Neural progenitor cell (in vitro differentiated cells): ENCODE data around the gene LRP4. TPM values are rescaled to one million over a fixed set of nuclear protein-coding genes. Genes with fewer than 3 reads are reported as not detected.

ENCODE experiments used
- DNase-seq: peaks from one replicate; pipeline ENCODE4 v3.0.0-alpha.2; 2016; ENCODE audit warnings: low spot score
- H2AFZ ChIP-seq: fragments of 200-600 bp; sonication (generic); replicated peaks from 2 replicates; pipeline ENCODE4 v1.6.1; 2016; ENCODE audit warnings: antibody characterized with exemption
- H3F3A ChIP-seq: fragments of 200-600 bp; sonication (generic); 2 replicates; pipeline ENCODE4 v1.6.1; 2016; ENCODE audit warnings: antibody characterized with exemption, low read depth
- H3K27ac ChIP-seq: fragments of 200-600 bp; sonication (generic); 2 replicates; pipeline ENCODE4 v1.5.1; 2016; ENCODE audit warnings: mild to moderate bottlenecking
- H3K27me3 ChIP-seq: fragments of 200-600 bp; sonication (generic); 2 replicates; pipeline ENCODE4 v1.6.1; 2016; ENCODE audit warnings: mild to moderate bottlenecking, moderate library complexity
- H3K36me3 ChIP-seq: fragments of 200-600 bp; sonication (generic); 2 replicates; pipeline ENCODE4 v1.5.1; 2016
- H3K4me1 ChIP-seq: fragments of 200-600 bp; sonication (generic); 2 replicates; pipeline ENCODE4 v1.6.1; 2016; ENCODE audit warnings: mixed run types
- H3K4me2 ChIP-seq: fragments of 200-600 bp; sonication (generic); 2 replicates; pipeline ENCODE4 v1.6.1; 2016
- H3K4me3 ChIP-seq: fragments of 200-600 bp; sonication (generic); 2 replicates; pipeline ENCODE4 v1.5.1; 2016
- H3K79me2 ChIP-seq: fragments of 200-600 bp; sonication (generic); 2 replicates; pipeline ENCODE4 v1.6.1; 2016; ENCODE audit warnings: low read depth
- H3K9ac ChIP-seq: fragments of 200-600 bp; sonication (generic); 2 replicates; pipeline ENCODE4 v1.6.1; 2016
- H3K9me3 ChIP-seq: fragments of 200-600 bp; sonication (generic); 2 replicates; pipeline ENCODE4 v1.5.1; 2016; ENCODE audit warnings: low read depth
- H4K20me1 ChIP-seq: fragments of 200-600 bp; sonication (generic); 2 replicates; pipeline ENCODE4 v1.6.1; 2016; ENCODE audit warnings: low read depth
- H3K27ac Mint-ChIP-seq: 3 replicates; pipeline ENCODE4 v1.8.0; 2021; ENCODE audit warnings: mixed read lengths
- H3K27me3 Mint-ChIP-seq: 2 replicates; pipeline ENCODE4 v1.8.0; 2022; ENCODE audit warnings: low read depth, mild to moderate bottlenecking, inconsistent platforms, moderate library complexity, mixed read lengths; ENCODE audit not compliant: insufficient read depth
- H3K36me3 Mint-ChIP-seq: 3 replicates; pipeline ENCODE4 v1.8.0; 2021; ENCODE audit warnings: mixed read lengths
- H3K4me1 Mint-ChIP-seq: 3 replicates; pipeline ENCODE4 v1.8.0; 2021; ENCODE audit warnings: mixed read lengths
- H3K4me3 Mint-ChIP-seq: 3 replicates; pipeline ENCODE4 v1.8.0; 2021; ENCODE audit warnings: mild to moderate bottlenecking, moderate library complexity, mixed read lengths
- H3K9me3 Mint-ChIP-seq: 3 replicates; pipeline ENCODE4 v1.8.0; 2020; ENCODE audit warnings: mixed read lengths
- CTCF ChIP-seq: fragments of 200-600 bp; sonication (generic); IDR thresholded peaks from 2 replicates; pipeline ENCODE4 v1.5.1; 2017; ENCODE audit warnings: antibody characterized with exemption, mild to moderate bottlenecking
- EZH2 ChIP-seq: fragments of 200-600 bp; sonication (generic); IDR thresholded peaks from 2 replicates; pipeline ENCODE4 v1.6.1; 2017; ENCODE audit warnings: antibody characterized with exemption, mild to moderate bottlenecking, moderate library complexity
- EZH2phosphoT487 ChIP-seq: fragments of 200-600 bp; sonication (generic); IDR thresholded peaks from 2 replicates; pipeline ENCODE4 v1.6.1; 2017; ENCODE audit warnings: antibody characterized with exemption
- total RNA-seq: library from RNA; depleted of rRNA; stranded (reverse); fragments of >200 nt; gene quantifications from 2 replicates; pipeline ENCODE4 v1.2.3, GENCODE V29; 2015; ENCODE audit warnings: low replicate concordance

The LRP4 gene
- total RNA-seq, 1 donor from 2014 or later = 12.0 TPM

GRCh38 chr11:46916286-46917108 is 1.9 kb downstream of the LRP4 start:
- peak overlapping the region; percentile 96 for H3K27ac Mint-ChIP-seq
- Histone ChIP-seq H3F3A (peaks cover 58% of the 10 kb centered on the region), H3K9ac (no peak overlapping the region), H3K9me3 (no peaks in the 10 kb centered on the region), H4K20me1 (peaks cover 31% of the 10 kb centered on the region), H3K27ac (no peak overlapping the region), H3K4me1 (peaks cover 38% of the 10 kb centered on the region), H2AFZ (peak overlapping the region; percentile 12), H3K36me3 (no peaks in the 10 kb centered on the region), H3K27me3 (peaks cover 16% of the 10 kb centered on the region), H3K4me2 (peak overlapping the region; percentile 88), H3K4me3 (peak overlapping the region; percentile 68), H3K79me2 (peaks cover 44% of the 10 kb centered on the region)
- peaks cover 7% of the 10 kb centered on the region for H3K27me3 Mint-ChIP-seq
- H3K4me3 Mint-ChIP-seq = peak overlapping the region; percentile 98
- DNase-seq = peak; percentile 85
- H3K36me3 Mint-ChIP-seq = peaks cover 8% of the 10 kb centered on the region
- peaks cover 77% of the 10 kb centered on the region for H3K4me1 Mint-ChIP-seq
- TF ChIP-seq EZH2 (peak; percentile 44), EZH2phosphoT487 (no peak), CTCF (peak; percentile 44)
- no peaks in the 10 kb centered on the region for H3K9me3 Mint-ChIP-seq

DNA sequence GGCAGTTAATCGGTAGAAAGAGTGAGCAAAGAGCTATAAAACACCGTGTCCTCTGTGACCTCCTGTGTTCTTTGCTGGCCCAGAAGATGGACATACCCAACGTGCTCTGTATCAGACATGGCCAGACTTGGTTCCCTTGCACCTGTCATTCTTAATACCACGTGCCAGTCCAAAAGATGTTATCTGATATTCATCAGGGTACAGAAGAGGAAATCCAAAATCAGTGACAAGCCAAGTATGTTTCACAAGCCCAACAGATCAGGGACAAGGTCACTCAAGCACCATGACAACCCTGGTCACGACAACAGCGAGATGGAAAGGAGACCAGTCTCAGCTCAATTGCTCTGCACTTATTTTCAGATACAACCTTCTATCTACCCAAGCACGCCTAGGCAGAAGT is 3.4 kb downstream of the LRP4 start:
- H3K9me3 Mint-ChIP-seq = no peaks in the 10 kb centered on the region
- H3K36me3 ChIP-seq = no peaks in the 10 kb centered on the region

GRCh38 chr11:46914363-46914762 is 4.0 kb downstream of the LRP4 start:
- Mint-ChIP-seq H3K4me3 (peak overlapping the region; percentile 89), H3K36me3 (peaks cover 12% of the 10 kb centered on the region), H3K27me3 (peaks cover 3% of the 10 kb centered on the region), H3K27ac (no peak overlapping the region), H3K4me1 (peaks cover 65% of the 10 kb centered on the region), H3K9me3 (no peaks in the 10 kb centered on the region)
- Histone ChIP-seq H3K4me2 (peak overlapping the region; percentile 81), H3K27me3 (peaks cover 16% of the 10 kb centered on the region), H4K20me1 (peaks cover 27% of the 10 kb centered on the region), H3K4me1 (peaks cover 39% of the 10 kb centered on the region), H3F3A (peaks cover 53% of the 10 kb centered on the region), H2AFZ (no peak overlapping the region), H3K4me3 (no peak overlapping the region), H3K9me3 (no peaks in the 10 kb centered on the region), H3K9ac (no peak overlapping the region), H3K79me2 (peaks cover 56% of the 10 kb centered on the region), H3K36me3 (no peaks in the 10 kb centered on the region), H3K27ac (no peak overlapping the region)
- peak; percentile 66 for DNase-seq
- TF ChIP-seq CTCF (no peak), EZH2 (no peak), EZH2phosphoT487 (no peak)

More for the DNA sequence above, 3.4 kb downstream of the LRP4 start:
- peak overlapping the region; percentile 89 for H3K4me3 Mint-ChIP-seq
- peaks cover 58% of the 10 kb centered on the region for H3F3A ChIP-seq
- peaks cover 67% of the 10 kb centered on the region for H3K4me1 Mint-ChIP-seq
- no peaks in the 10 kb centered on the region for H3K9me3 ChIP-seq
- H3K27me3 Mint-ChIP-seq = peaks cover 3% of the 10 kb centered on the region
- H3K27ac ChIP-seq = no peak overlapping the region
- DNase-seq = no peak
- no peak overlapping the region for H2AFZ ChIP-seq
- no peak overlapping the region for H3K4me3 ChIP-seq
- H3K27me3 ChIP-seq = peaks cover 16% of the 10 kb centered on the region
- peak overlapping the region; percentile 12 for H3K27ac Mint-ChIP-seq
- peaks cover 40% of the 10 kb centered on the region for H3K4me1 ChIP-seq
- no peak for TF ChIP-seq EZH2
- H4K20me1 ChIP-seq = peaks cover 31% of the 10 kb centered on the region
- peaks cover 9% of the 10 kb centered on the region for H3K36me3 Mint-ChIP-seq
- peak overlapping the region; percentile 81 for H3K4me2 ChIP-seq
- H3K9ac ChIP-seq = no peak overlapping the region
- H3K79me2 ChIP-seq = peaks cover 56% of the 10 kb centered on the region

DNA sequence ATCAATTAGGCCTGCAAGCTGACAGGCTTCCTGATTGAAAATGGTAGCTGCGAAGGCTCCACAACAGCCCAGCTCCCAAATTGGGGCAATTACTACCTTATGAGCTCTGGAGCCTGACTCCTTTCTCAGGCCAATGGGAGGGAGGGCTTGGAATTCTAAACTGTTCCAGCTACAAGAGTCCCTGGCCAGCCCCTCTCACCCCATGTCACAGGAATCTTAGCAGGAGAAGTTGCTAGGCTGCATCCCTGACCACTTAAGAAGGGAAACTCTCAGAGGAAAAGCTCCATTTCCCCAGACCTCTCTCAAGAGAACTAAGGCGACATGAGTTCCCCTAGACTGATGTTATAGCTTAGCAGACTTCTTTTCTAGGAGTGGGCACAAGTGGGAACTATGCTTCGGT is 4.9 kb downstream of the LRP4 start:
- H2AFZ ChIP-seq = peak overlapping the region; percentile 70
- peaks cover 32% of the 10 kb centered on the region for H3K4me1 ChIP-seq
- peaks cover 50% of the 10 kb centered on the region for H3F3A ChIP-seq
- Mint-ChIP-seq H3K4me1 (peaks cover 63% of the 10 kb centered on the region), H3K9me3 (no peaks in the 10 kb centered on the region), H3K36me3 (peaks cover 12% of the 10 kb centered on the region), H3K27me3 (peaks cover 3% of the 10 kb centered on the region), H3K4me3 (peak overlapping the region; percentile 89), H3K27ac (peak overlapping the region; percentile 22)
- H3K27ac ChIP-seq = peak overlapping the region; percentile 9
- H3K4me3 ChIP-seq = peak overlapping the region; percentile 43
- H4K20me1 ChIP-seq = peaks cover 20% of the 10 kb centered on the region
- no peaks in the 10 kb centered on the region for H3K36me3 ChIP-seq
- peak overlapping the region; percentile 81 for H3K4me2 ChIP-seq
- H3K9me3 ChIP-seq = no peaks in the 10 kb centered on the region
- peaks cover 61% of the 10 kb centered on the region for H3K79me2 ChIP-seq
- no peak for TF ChIP-seq CTCF
- TF ChIP-seq EZH2phosphoT487 = no peak
- TF ChIP-seq EZH2 = no peak
- H3K27me3 ChIP-seq = peaks cover 16% of the 10 kb centered on the region
- no peak overlapping the region for H3K9ac ChIP-seq
- peak; percentile 41 for DNase-seq
